HG03439 (cell line): ENCODE data around the gene ARL14EP.

ENCODE experiments used
- ATAC-seq: cut with Tn5 transposase; IDR thresholded peaks from one replicate; pipeline ENCODE4 v1.9.1; 2021; ENCODE audit warnings: mild to moderate bottlenecking, moderate library complexity; ENCODE audit not compliant: unreplicated experiment

The ARL14EP gene

GRCh38 chr11:30322826-30323710 lies at the start of gene ARL14EP:
TSS of gene ARL14EP (plus strand) at chr11:30323104. CDS start at chr11:30330949, 7,845 bp downstream.
- peak; percentile 99 for ATAC-seq

- no peak for ATAC-seq
These were observed 45.7 kb upstream of the ARL14EP start for GRCh38 chr11:30277176-30277575.

GRCh38 chr11:30279796-30280195 lies 43.1 kb upstream of the ARL14EP start:
- no peak for ATAC-seq

- ATAC-seq: peak; percentile 34
These were observed 41.2 kb upstream of the ARL14EP start for GRCh38 chr11:30281476-30282288.

- peak; percentile 68 for ATAC-seq
These were observed 40.6 kb upstream of the ARL14EP start for GRCh38 chr11:30282289-30282631.

- no peak for ATAC-seq
These were observed 38.1 kb upstream of the ARL14EP start for GRCh38 chr11:30284836-30285235.

- ATAC-seq: no peak
These were observed 37.3 kb upstream of the ARL14EP start for GRCh38 chr11:30285416-30286121.

GRCh38 chr11:30291331-30291730 lies 31.6 kb upstream of the ARL14EP start:
- no peak for ATAC-seq

GRCh38 chr11:30292545-30292944 lies 30.4 kb upstream of the ARL14EP start:
- ATAC-seq: no peak

- ATAC-seq: no peak
These were observed 27.6 kb upstream of the ARL14EP start for GRCh38 chr11:30295178-30295885.

GRCh38 chr11:30304620-30305019 lies 18.3 kb upstream of the ARL14EP start:
- ATAC-seq: no peak

GRCh38 chr11:30310623-30311022 lies 12.3 kb upstream of the ARL14EP start:
- peak; percentile 98 for ATAC-seq

GRCh38 chr11:30311189-30311588 lies 11.7 kb upstream of the ARL14EP start:
- no peak for ATAC-seq

- no peak for ATAC-seq
These were observed 10.7 kb upstream of the ARL14EP start for GRCh38 chr11:30312243-30312642.

GRCh38 chr11:30313580-30313979 lies 9.3 kb upstream of the ARL14EP start:
- ATAC-seq: no peak

GRCh38 chr11:30314625-30315024 lies 8.3 kb upstream of the ARL14EP start:
- ATAC-seq: no peak

- ATAC-seq: no peak
These were observed 6.7 kb upstream of the ARL14EP start for GRCh38 chr11:30316237-30316636.

GRCh38 chr11:30317030-30317429 lies 5.9 kb upstream of the ARL14EP start:
- ATAC-seq: peak; percentile 46

- ATAC-seq: no peak
These were observed 1.6 kb upstream of the ARL14EP start for GRCh38 chr11:30321321-30321720.

GRCh38 chr11:30322191-30322590 lies 713 bp upstream of the ARL14EP start:
- no peak for ATAC-seq
